ENCODE results near the gene KCNIP1.

Gene KCNIP1

DNA sequence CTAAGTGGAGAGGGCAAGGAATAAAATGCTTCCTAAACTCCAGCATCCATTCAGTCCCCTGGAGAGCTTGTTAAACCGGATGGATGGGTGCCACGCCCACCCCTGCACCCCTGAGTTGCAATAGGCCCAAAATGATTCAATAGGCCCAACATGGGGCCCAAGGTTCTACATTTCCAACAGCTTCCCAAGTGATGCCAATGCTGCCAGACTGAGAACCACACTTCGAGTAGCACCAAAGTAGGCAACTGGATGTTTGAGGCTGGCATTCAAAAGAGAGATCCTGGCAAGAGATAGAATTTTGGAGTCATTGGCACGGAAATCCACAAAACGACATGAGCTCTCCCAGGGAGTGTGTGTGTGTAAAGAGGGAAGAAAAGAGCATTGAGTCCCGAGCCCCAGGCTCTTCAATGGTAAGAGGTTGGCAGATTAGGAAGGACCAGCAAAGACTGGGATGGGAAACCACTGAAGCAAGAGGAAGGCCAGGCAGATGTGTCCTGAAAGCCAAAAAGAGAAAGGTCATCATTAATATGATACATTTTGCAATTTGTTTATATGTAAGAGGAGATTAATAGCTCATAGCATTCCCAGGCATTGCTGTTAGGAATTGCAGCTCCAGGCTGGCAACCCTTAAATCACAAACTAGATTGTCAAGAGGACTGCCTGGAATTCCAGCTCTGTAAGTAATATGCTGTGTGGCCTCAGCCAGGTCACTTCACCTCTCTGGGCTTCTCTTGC lies 130.6 kb downstream of the KCNIP1 start:
- DNase-seq (ENCODE audit: low read depth in 2 of 2), result no peak
- no peak overlapping the region for H3K4me3 ChIP-seq (replicated peaks in 1 of 2; ENCODE audit: low read depth in 2 of 2, low read length in 2 of 2)
- TF ChIP-seq, protein P1, sequence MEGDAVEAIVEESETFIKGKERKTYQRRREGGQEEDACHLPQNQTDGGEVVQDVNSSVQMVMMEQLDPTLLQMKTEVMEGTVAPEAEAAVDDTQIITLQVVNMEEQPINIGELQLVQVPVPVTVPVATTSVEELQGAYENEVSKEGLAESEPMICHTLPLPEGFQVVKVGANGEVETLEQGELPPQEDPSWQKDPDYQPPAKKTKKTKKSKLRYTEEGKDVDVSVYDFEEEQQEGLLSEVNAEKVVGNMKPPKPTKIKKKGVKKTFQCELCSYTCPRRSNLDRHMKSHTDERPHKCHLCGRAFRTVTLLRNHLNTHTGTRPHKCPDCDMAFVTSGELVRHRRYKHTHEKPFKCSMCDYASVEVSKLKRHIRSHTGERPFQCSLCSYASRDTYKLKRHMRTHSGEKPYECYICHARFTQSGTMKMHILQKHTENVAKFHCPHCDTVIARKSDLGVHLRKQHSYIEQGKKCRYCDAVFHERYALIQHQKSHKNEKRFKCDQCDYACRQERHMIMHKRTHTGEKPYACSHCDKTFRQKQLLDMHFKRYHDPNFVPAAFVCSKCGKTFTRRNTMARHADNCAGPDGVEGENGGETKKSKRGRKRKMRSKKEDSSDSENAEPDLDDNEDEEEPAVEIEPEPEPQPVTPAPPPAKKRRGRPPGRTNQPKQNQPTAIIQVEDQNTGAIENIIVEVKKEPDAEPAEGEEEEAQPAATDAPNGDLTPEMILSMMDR (IDR thresholded peaks at IDR 0.05; ENCODE audit: low read depth, low read length), result no peak

DNA sequence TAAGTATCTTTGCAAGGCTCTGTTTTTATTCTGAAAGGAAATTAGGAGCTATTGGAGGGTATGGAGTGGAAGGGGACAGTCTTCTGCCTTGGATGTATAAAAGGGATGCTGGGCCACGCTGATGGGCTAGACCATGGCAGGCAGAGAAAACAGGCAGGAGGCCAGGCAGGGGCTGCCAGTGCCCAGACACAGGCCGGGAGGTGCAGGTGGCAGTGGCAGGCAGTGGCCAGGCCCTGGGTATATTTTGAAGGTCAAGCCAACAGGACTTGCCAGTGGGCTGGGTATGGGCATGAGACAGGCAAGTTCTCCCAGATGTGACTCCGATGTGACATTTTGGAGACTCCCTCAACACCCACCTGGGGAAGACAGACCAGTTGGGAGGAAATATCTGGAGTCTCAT lies 131.9 kb downstream of the KCNIP1 start:
- no peak for DNase-seq (ENCODE audit: low read depth in 2 of 2)
- no peak overlapping the region for H3K4me3 ChIP-seq (replicated peaks in 1 of 2; ENCODE audit: low read depth in 2 of 2, low read length in 2 of 2)
- TF ChIP-seq, protein P1 (IDR thresholded peaks at IDR 0.05; ENCODE audit: low read depth, low read length), result no peak

DNA sequence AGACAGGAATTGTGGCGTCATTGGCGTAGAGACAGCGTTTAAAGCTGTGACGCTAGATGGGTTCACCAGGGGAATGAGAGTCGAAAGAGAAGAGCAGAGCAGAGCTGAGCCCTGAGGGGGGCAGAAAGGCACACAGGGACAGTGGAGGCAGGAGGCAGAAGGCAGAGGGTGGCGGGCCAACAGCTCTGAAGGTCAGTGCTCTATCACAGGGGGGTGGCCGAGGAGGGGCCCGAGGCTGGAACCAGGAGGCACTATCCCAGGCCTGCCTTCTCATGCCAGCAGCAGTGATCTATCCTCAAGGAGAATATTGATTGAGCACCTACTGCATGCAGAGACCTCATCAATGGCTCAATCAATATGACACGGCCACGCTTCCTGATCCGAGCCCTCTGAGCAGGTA lies 132.4 kb downstream of the KCNIP1 start:
- DNase-seq (ENCODE audit: low read depth in 2 of 2), result no peak
- TF ChIP-seq, protein P1 (IDR thresholded peaks at IDR 0.05; ENCODE audit: low read depth, low read length), result no peak
- no peak overlapping the region for H3K4me3 ChIP-seq (replicated peaks in 1 of 2; ENCODE audit: low read depth in 2 of 2, low read length in 2 of 2)

DNA sequence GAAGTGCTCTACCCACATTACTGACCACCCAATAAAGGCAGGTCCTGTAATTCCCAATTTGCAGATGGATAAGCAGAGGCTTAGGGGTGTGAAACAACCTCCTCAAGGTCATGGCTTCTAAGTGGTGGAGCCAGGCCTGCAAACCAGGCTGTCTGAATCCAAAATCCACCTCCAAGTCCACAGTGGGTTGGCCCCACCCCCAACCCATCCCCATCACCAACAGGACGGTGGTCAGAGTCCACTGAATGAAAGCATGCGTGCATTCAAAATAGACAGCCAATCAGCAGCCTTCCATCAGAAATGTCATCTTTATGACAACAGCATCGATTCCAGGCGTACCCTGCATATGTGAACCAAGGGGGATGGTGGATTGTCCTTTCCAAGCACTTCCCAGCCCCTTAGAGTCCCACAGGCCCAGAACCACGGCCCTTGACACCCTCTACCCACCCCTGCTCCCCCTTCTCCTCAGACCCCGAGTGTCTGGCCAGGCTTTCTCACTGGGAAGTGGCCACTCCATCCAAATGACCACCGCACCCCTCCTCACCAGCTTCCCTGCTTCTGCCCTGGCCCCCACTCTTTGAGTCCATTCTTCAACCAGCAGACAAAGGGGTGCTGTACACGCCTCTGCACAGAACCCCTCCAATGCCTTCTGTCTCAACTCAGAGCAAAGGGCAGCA lies 133.1 kb downstream of the KCNIP1 start:
- no peak for DNase-seq (ENCODE audit: low read depth in 2 of 2)
- H3K4me3 ChIP-seq (replicated peaks in 1 of 2; ENCODE audit: low read depth in 2 of 2, low read length in 2 of 2), result no peak overlapping the region
- TF ChIP-seq, protein P1 (IDR thresholded peaks at IDR 0.05; ENCODE audit: low read depth, low read length), result no peak

DNA sequence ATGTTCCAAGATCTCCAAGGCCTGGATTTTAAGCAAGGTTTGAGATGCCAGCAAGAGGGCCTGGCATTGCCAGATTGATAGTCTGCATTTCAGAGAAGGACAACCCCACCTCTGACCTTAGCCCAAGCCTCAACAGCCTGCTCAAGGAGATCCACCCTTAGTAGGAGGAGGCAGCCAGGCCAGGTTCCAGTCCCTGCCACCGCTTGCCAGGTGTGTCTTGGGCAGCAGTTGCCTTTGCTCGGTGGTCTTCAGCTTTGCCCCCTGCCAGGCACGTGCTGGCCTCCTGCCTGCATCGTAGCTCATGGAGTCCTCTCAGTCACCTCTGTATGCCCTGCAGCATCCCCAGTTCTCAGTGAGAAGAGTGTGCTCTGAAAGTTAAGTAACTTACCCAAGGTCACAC lies 134.2 kb downstream of the KCNIP1 start:
- TF ChIP-seq, protein P1 (IDR thresholded peaks at IDR 0.05; ENCODE audit: low read depth, low read length), result no peak
- no peak for DNase-seq (ENCODE audit: low read depth in 2 of 2)
- H3K4me3 ChIP-seq (replicated peaks in 1 of 2; ENCODE audit: low read depth in 2 of 2, low read length in 2 of 2), result no peak overlapping the region

DNA sequence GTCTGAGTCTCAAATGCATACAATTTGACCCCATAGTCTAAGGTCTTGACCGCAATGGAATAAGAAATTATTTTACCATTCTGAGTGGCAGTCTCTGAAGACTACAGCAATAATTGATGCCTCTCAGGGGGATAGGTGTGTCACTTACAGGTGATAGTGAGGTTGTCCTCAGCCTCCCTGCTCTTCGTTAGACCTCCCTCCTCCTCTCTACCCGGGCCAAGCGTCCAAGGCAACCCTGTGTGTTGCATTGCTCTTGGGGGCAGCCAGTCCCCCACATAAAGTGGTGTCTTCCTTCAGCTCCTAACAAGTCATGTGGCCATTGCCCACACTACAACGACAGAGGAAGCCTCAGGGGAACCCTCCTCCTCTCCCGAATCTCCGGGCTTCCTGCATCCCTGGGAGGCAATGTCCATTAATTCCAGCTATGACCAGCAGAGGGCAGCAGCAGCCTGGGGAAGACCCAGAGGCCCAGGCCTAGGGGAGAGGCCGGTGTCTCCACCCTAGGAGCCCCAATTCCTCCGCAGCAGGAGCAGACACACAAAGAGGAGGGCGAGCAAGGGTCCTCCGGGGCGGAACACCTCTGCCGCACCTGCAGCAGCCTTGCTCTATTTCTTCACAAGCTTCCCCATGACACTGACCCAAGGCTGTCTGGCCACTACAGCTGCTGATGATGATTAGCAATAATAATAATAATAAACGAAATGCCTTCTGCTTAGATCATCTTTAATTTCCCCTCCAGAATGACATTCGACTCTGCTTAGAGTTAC lies 134.8 kb downstream of the KCNIP1 start:
- TF ChIP-seq, protein P1 (IDR thresholded peaks at IDR 0.05; ENCODE audit: low read depth, low read length), result peak; percentile 83
- H3K4me3 ChIP-seq (replicated peaks in 1 of 2; ENCODE audit: low read depth in 2 of 2, low read length in 2 of 2), result no peak overlapping the region
- peak; percentile 57 to 64 for DNase-seq (ENCODE audit: low read depth in 2 of 2)
